CD4-positive, CD25-positive, alpha-beta regulatory T cell (primary cell): ENCODE measurements around the gene INMT. TPM values are rescaled to one million over a fixed set of nuclear protein-coding genes. Genes with fewer than 3 reads are reported as not detected.

Experiments used
- ATAC-seq, 2 donors: fragments of 150-1000 bp; cut with Tn5 transposase; one replicate each; pipeline ENCODE4 v1.10.0; 2021; ENCODE audit warnings: low read depth in 2 of 2, moderate number of reproducible peaks in 2 of 2, moderate library complexity in 1 of 2
- DNase-seq, 3 donors: peaks; one replicate each; pipeline versions ENCODE4 v3.0.0 to v3.0.0-alpha.2; 2012 to 2022; ENCODE audit warnings: mixed read lengths in 1 of 3
- H3K27ac ChIP-seq: one replicate; pipeline ENCODE4 v1.7.0; 2013; ENCODE audit warnings: mild to moderate bottlenecking, low read length; ENCODE audit not compliant: insufficient read depth, poor library complexity, severe bottlenecking
- H3K27me3 ChIP-seq: one replicate; pipeline ENCODE4 v1.7.0; 2013; ENCODE audit warnings: low read length; ENCODE audit not compliant: control insufficient read depth, insufficient read depth
- H3K36me3 ChIP-seq: one replicate; pipeline ENCODE4 v1.7.0; 2013; ENCODE audit warnings: mild to moderate bottlenecking, low read length, moderate library complexity; ENCODE audit not compliant: control insufficient read depth, insufficient read depth
- H3K4me1 ChIP-seq: 2 replicates; pipeline ENCODE4 v1.7.0; 2013; ENCODE audit warnings: mild to moderate bottlenecking, low read length; ENCODE audit not compliant: insufficient read depth, control insufficient read depth, poor library complexity, severe bottlenecking
- H3K4me3 ChIP-seq: one replicate; pipeline ENCODE4 v1.7.0; 2013; ENCODE audit warnings: low read depth, mild to moderate bottlenecking, low read length, moderate library complexity
- H3K9me3 ChIP-seq, 2 experiments: 1 replicate in 1 of 2; 2 replicates in 1 of 2; pipeline ENCODE4 v1.7.0; 2013; ENCODE audit warnings: low read length in 2 of 2, mild to moderate bottlenecking in 1 of 2, moderate library complexity in 1 of 2; ENCODE audit not compliant: control insufficient read depth in 2 of 2
- H3K27ac Mint-ChIP-seq, 3 donors: one replicate each; pipeline ENCODE4 v1.8.0; 2020 to 2022; ENCODE audit warnings: mild to moderate bottlenecking in 3 of 3, mixed read lengths in 3 of 3, moderate library complexity in 2 of 3
- H3K27me3 Mint-ChIP-seq: one replicate; pipeline ENCODE4 v1.8.0; 2022; ENCODE audit warnings: mild to moderate bottlenecking, mixed read lengths
- H3K36me3 Mint-ChIP-seq: one replicate; pipeline ENCODE4 v1.8.0; 2020; ENCODE audit warnings: mixed read lengths
- H3K4me1 Mint-ChIP-seq, 4 donors: one replicate each; pipeline ENCODE4 v1.8.0; 2020 to 2022; ENCODE audit warnings: mixed read lengths in 4 of 4, mild to moderate bottlenecking in 1 of 4
- H3K4me3 Mint-ChIP-seq, 4 donors: one replicate each; pipeline ENCODE4 v1.8.0; 2020 to 2022; ENCODE audit warnings: mild to moderate bottlenecking in 4 of 4, mixed read lengths in 4 of 4, moderate library complexity in 3 of 4
- H3K9me3 Mint-ChIP-seq, 7 donors: one replicate each; pipeline ENCODE4 v1.8.0; 2020 to 2022; ENCODE audit warnings: mixed read lengths in 7 of 7, mild to moderate bottlenecking in 3 of 7, moderate library complexity in 2 of 7
- polyA plus RNA-seq, 4 donors: library from polyadenylated mRNA; unstranded; fragments of 300-500 nt; fragmentation: Illumina TruSeq; gene quantifications; one replicate each; pipeline ENCODE4 v1.2.3, GENCODE V29; 2021
- total RNA-seq: library from RNA; stranded (reverse); gene quantifications from one replicate; pipeline ENCODE4 v1.2.3, GENCODE V29; 2022

The INMT gene
- total and polyA plus RNA-seq, 5 donors from 2014 or later, result 0.14 to 0.16 TPM; not detected in 3

DNA sequence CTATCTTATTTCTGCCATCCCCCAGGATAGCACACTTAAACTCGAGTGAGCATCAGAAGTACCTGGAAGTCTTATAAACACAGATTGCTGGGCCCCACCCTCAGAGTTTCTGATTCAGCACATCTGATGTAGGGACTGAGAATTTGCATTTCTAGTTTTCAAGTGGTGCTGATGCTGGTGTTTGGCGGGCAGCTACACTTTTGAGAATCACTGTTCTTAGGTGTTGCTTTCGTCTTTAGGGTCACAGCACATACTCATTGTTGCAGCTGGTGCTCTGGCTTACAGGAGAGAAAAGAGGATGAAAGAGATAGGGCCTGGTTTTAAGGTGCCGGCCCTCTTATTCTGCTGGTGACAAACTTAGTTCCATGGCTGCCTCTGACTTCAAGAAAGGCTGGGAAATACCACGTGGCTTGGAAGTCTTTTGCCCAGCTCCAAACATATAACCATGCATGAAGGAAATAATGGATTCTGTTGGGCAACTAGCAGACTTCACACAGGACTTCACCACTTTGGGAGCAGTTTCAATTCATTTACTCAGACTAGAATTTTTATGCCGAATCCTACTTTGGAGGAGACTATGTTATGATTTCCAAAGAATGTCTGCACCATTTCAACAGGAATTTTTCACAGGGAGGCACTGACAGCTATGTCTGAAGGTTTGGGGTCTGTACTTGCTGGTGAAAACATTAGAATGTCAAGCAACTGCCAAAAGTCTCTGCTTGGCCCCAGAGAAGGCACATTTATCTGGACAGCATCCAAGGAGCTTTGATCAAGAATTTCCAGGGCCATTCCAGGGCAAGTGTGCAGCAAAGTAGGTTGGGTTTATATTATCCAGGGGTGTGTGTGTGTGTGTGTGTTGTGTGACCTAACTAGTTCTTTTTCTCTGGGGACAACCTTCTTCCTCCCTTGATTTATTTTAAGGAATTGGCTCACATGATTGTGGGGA lies 12.4 kb downstream of the INMT start:
- H3K36me3 Mint-ChIP-seq, result no peaks in the 10 kb centered on the region
- Histone ChIP-seq H3K27ac (no peak overlapping the region), H3K36me3 (no peaks in the 10 kb centered on the region), H3K4me3 (no peak overlapping the region), H3K4me1 (no peaks in the 10 kb centered on the region), H3K27me3 (peaks cover 3% of the 10 kb centered on the region), H3K9me3 (no peaks in the 10 kb centered on the region)
- no peaks in the 10 kb centered on the region for H3K4me1 Mint-ChIP-seq
- ATAC-seq, result no peak
- H3K9me3 Mint-ChIP-seq, result no peaks in the 10 kb centered on the region
- no peak overlapping the region for H3K4me3 Mint-ChIP-seq
- H3K27ac Mint-ChIP-seq, result no peak overlapping the region
- H3K27me3 Mint-ChIP-seq, result peaks cover 21% of the 10 kb centered on the region
- DNase-seq, result no peak

DNA sequence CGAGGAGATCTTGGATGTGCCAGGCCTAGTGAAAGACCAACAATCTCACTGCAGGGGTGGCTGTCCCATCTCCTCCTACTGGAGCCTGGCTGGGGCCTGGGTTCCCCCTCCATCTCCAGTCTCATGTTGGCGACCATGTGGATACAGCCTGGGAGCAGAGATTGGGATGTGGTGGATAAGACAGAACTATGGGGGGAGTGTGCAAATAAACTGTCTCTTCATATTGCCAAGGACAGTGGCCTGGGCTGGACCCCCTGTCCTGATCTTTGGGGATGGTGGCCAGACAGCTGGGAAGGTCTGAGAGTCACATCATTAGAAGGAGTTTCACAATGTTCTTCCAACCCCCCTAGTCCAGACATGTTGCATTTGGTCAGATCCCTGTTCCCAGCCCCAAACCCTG lies 13.5 kb downstream of the INMT start:
- no peak for DNase-seq
- no peak overlapping the region for H3K4me3 ChIP-seq
- no peaks in the 10 kb centered on the region for H3K36me3 ChIP-seq
- no peak overlapping the region for H3K27ac ChIP-seq
- no peaks in the 10 kb centered on the region for H3K27me3 ChIP-seq
- Mint-ChIP-seq H3K27ac (no peak overlapping the region), H3K27me3 (peaks cover 23% of the 10 kb centered on the region), H3K4me3 (no peak overlapping the region), H3K4me1 (no peaks in the 10 kb centered on the region), H3K36me3 (no peaks in the 10 kb centered on the region), H3K9me3 (no peaks in the 10 kb centered on the region)
- H3K4me1 ChIP-seq, result no peaks in the 10 kb centered on the region
- H3K9me3 ChIP-seq, result no peaks in the 10 kb centered on the region
- ATAC-seq, result no peak

DNA sequence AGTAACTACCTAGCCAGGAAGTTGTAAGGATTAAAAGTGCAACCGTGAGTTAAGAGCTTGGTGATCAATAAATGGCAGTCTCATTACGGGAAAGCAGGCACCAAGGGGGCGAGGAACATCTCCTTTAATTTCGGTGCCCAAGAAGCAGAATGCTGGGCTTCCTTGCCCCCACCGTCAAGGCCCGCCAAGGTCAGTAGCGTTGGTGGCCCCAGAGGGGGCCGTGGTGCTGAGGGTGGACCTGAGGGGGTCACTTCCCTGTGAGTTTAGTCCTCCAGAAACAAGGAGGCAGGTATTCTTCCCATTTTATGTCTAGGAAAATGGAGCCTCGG lies 18.9 kb downstream of the INMT start:
- Histone ChIP-seq H3K27ac (no peak overlapping the region), H3K36me3 (no peaks in the 10 kb centered on the region), H3K4me3 (peak overlapping the region; percentile 26), H3K27me3 (no peaks in the 10 kb centered on the region), H3K4me1 (peaks cover 11% of the 10 kb centered on the region), H3K9me3 (no peaks in the 10 kb centered on the region)
- peaks cover 3 to 11% (median 6%) of the 10 kb centered on the region in 4 donors for H3K4me1 Mint-ChIP-seq
- no peaks in the 10 kb centered on the region for H3K9me3 Mint-ChIP-seq
- peak overlapping the region in 1 of 3 donors; percentile 83 for H3K27ac Mint-ChIP-seq
- H3K36me3 Mint-ChIP-seq, result no peaks in the 10 kb centered on the region
- ATAC-seq (no peak), DNase-seq (no peak)
- H3K4me3 Mint-ChIP-seq, result peak overlapping the region; percentile 73 to 85 (median 80)
- H3K27me3 Mint-ChIP-seq, result peaks cover 12% of the 10 kb centered on the region

DNA sequence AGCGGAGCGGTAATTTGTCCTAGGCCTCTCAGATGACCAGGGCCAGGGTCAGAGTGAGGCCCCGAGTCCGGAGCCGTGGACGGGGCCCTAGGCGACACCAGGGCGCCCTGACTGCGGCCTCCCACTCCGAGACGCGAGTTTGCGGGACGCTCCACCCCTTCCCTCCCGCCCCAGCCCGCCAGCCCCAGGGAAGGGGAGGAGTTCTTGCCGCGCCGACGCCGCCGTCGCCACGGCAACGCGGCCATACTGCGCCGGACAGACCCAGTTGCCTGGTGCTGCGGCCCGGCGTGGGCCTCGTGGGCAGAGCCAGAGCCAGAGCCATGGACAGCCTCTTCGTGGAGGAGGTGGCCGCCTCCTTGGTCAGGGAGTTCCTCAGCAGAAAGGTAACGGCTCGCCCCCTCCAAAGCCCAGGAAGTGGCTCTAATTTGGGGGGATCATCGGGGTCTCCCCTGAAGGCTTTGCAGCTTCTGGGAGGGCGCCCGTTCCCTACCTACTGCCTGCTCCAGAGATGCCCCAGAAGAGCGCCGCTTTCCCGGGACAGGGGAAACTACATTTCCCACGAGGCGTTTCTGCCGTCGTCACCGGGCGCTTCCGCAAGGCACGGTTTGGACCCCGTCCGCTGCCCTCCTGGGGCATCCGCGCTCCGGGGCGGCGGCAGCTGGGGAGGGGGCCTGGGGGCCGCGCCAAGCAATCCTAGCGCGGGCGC lies 19.4 kb downstream of the INMT start, which contains the start of gene MINDY4:
MINDY4 (plus strand) TSS at position 244 of the 706 bp plus-strand sequence; CDS start at position 321, 77 bp downstream.
- Histone ChIP-seq H3K9me3 (no peaks in the 10 kb centered on the region), H3K36me3 (no peaks in the 10 kb centered on the region), H3K27ac (peak within 1 kb of the TSS; percentile 56), H3K4me1 (peaks cover 11% of the 10 kb centered on the region), H3K27me3 (no peaks in the 10 kb centered on the region), H3K4me3 (peak within 1 kb of the TSS; percentile 82)
- peaks cover 11% of the 10 kb centered on the region for H3K27me3 Mint-ChIP-seq
- H3K36me3 Mint-ChIP-seq, result no peaks in the 10 kb centered on the region
- H3K4me3 Mint-ChIP-seq, result peak within 1 kb of the TSS; percentile 82 to 93 (median 87)
- peak within 1 kb of the TSS; percentile 74 to 86 (median 75) for H3K27ac Mint-ChIP-seq
- DNase-seq (peak; percentile 47 to 79 (median 49)), ATAC-seq (peak; percentile 75 to 81)
- H3K4me1 Mint-ChIP-seq, result peaks cover 3 to 11% (median 6%) of the 10 kb centered on the region in 4 donors
- no peaks in the 10 kb centered on the region for H3K9me3 Mint-ChIP-seq

DNA sequence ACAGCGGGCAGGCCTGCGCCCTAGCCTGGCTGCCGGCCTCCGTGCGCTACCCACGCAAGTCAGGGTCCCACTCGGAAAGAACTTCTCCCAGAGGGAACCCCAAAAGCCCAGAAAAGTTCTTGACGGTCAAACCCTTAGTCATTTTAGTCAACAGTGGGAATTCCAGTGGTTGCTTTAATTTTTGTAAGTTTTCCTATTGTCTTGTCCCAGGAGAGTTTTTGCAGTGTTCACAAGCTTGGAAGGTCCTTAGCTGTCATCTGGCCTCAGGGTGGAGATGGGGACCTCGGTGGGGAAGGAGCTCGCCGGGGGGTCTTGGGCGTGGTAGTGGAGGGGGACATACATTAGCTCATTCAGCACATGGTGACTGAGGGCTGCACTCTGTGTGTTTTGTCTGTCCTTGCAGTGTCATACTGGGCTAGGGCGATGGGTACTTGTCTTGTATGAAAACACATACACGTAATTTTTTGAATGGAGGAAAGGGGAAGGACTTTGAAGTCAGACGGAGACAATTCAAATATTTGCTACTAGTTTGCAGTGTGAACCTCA lies 20.0 kb downstream of the INMT start:
- Histone ChIP-seq H3K27ac (peak overlapping the region; percentile 56), H3K36me3 (no peaks in the 10 kb centered on the region), H3K4me1 (peaks cover 11% of the 10 kb centered on the region), H3K27me3 (no peaks in the 10 kb centered on the region), H3K9me3 (no peaks in the 10 kb centered on the region), H3K4me3 (peak overlapping the region; percentile 82)
- Mint-ChIP-seq H3K27ac (peak overlapping the region; percentile 74 to 86 (median 75)), H3K36me3 (no peaks in the 10 kb centered on the region), H3K4me1 (peaks cover 3 to 11% (median 6%) of the 10 kb centered on the region in 4 donors), H3K4me3 (peak overlapping the region; percentile 82 to 93 (median 87)), H3K9me3 (no peaks in the 10 kb centered on the region), H3K27me3 (peaks cover 7% of the 10 kb centered on the region)
- ATAC-seq, result peak in 1 of 2 donors; percentile 9
- DNase-seq, result peak in 2 of 3 donors; percentile 5 to 37

DNA sequence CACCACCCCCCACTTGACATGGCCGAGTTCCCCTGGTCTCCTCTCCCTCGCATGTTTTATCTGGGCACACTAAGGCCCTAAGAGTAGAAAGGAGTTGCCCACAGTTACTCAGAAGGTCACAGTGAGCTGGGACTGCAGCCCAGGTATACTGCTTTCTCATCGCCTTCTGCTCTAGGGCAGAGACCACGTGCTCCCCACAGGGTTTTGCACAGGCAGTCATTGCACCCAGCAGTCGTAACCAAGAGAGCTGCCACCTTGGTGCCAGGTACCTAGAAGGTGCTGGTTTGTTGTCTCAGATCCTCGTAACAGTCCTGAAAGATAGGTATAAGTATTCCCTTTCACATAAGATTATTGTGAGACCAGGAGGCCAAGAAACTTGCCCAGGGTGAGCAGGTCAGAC lies 21.0 kb downstream of the INMT start:
- no peak overlapping the region for H3K27ac Mint-ChIP-seq
- H3K4me3 Mint-ChIP-seq, result peak overlapping the region in 1 of 4 donors; percentile 78
- no peaks in the 10 kb centered on the region for H3K36me3 Mint-ChIP-seq

DNA sequence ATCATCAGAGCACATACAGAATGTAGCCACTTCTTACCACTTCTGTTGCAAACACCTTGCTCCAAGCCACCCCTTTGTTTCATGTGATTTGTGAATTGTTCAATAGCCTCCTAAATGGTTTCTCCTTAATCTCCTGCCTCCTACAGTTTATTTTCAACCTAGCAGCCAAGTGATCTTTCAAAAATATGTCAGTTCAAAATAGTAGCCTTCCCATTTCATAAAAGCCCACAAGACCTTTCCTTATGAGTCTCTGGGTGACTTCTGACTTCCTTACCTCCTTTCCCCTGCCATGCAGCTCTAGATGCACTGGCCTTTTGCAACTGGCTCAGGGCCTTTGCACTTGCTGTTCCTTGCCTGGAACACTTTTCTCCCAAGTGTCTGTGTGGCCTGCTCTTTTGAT lies 24.1 kb downstream of the INMT start:
- peaks cover 3 to 6% (median 4%) of the 10 kb centered on the region in 4 donors for H3K4me1 Mint-ChIP-seq
- Histone ChIP-seq H3K27me3 (no peaks in the 10 kb centered on the region), H3K4me3 (no peak overlapping the region), H3K36me3 (no peaks in the 10 kb centered on the region), H3K9me3 (no peaks in the 10 kb centered on the region), H3K4me1 (peaks cover 8% of the 10 kb centered on the region), H3K27ac (no peak overlapping the region)
- ATAC-seq (no peak), DNase-seq (no peak)
- no peak overlapping the region for H3K27ac Mint-ChIP-seq
- H3K9me3 Mint-ChIP-seq, result no peaks in the 10 kb centered on the region
- no peaks in the 10 kb centered on the region for H3K27me3 Mint-ChIP-seq
- no peak overlapping the region for H3K4me3 Mint-ChIP-seq
- H3K36me3 Mint-ChIP-seq, result no peaks in the 10 kb centered on the region

More for the DNA sequence above, 21.0 kb downstream of the INMT start:
- Histone ChIP-seq H3K27me3 (no peaks in the 10 kb centered on the region), H3K9me3 (no peaks in the 10 kb centered on the region), H3K4me3 (no peak overlapping the region), H3K27ac (no peak overlapping the region), H3K4me1 (peaks cover 11% of the 10 kb centered on the region), H3K36me3 (no peaks in the 10 kb centered on the region)
- H3K9me3 Mint-ChIP-seq, result no peaks in the 10 kb centered on the region
- peaks cover 7% of the 10 kb centered on the region for H3K27me3 Mint-ChIP-seq
- H3K4me1 Mint-ChIP-seq, result peaks cover 3 to 11% (median 6%) of the 10 kb centered on the region in 4 donors
- ATAC-seq, result no peak
- no peak for DNase-seq
